Measurements from ENCODE around the gene ACSF3. TPM values are rescaled to one million over a fixed set of nuclear protein-coding genes. Genes with fewer than 3 reads are reported as not detected.

Gene ACSF3
- total and polyA plus RNA-seq, 2 of the 4 experiments (the other 2 are of a cell fraction), result 9.5 to 14.2 TPM

GRCh38 chr16:89131783-89132182, 38.1 kb downstream of the ACSF3 start:
- Histone ChIP-seq H4K8ac (ENCODE audit: low read depth in 2 of 2, low read length in 2 of 2) (no peak overlapping the region), H4K20me1 (ENCODE audit: insufficient read depth, low read length) (no peaks in the 10 kb centered on the region; the same call in 1 of the 2 replicates), H2AFZ (replicated peaks; ENCODE audit: low read length, poor library complexity) (no peak overlapping the region), H3K4ac (ENCODE audit: low read depth, low read length) (no peak overlapping the region), H3K18ac (ENCODE audit: low read depth, low read length) (no peak overlapping the region), H3K23ac (ENCODE audit: low read depth, low read length) (no peak overlapping the region), H3K9me3 (ENCODE audit: control insufficient read depth, insufficient read depth, low read length) (no peaks in the 10 kb centered on the region), H3K14ac (replicated peaks; ENCODE audit: low read depth, low read length) (no peak overlapping the region), H4K5ac (ENCODE audit: low read depth, low read length) (no peak overlapping the region), H3K4me3 (ENCODE audit: insufficient read depth, low read depth, low read length) (no peak overlapping the region), H3K79me1 (ENCODE audit: low read depth in 1 of 2, low read length in 2 of 2) (peaks cover 0 to 8% of the 10 kb centered on the region in 2 experiments; a peak in 2 of 4 replicates), H2AK5ac (ENCODE audit: low read depth, low read length) (no peak overlapping the region), H3K27me3 (ENCODE audit: control insufficient read depth, insufficient read depth, low read length) (no peaks in the 10 kb centered on the region), H2BK5ac (ENCODE audit: low read depth, low read length, poor library complexity, severe bottlenecking) (no peak overlapping the region), H3K4me1 (ENCODE audit: control insufficient read depth, insufficient read depth, low read length) (no peaks in the 10 kb centered on the region), H4K91ac (ENCODE audit: insufficient read depth, low read depth, low read length) (no peak overlapping the region), H2AK9ac (replicated peaks; ENCODE audit: low read depth, low read length, poor library complexity) (no peak overlapping the region), H3K4me2 (ENCODE audit: low read depth, low read length) (no peak overlapping the region), H3K36me3 (ENCODE audit: control insufficient read depth, insufficient read depth, low read length) (peaks cover 32% of the 10 kb centered on the region; the same call in 1 of the 2 replicates), H2BK120ac (ENCODE audit: low read depth, low read length) (no peak overlapping the region), H3K9me1 (ENCODE audit: insufficient read depth, low read length) (no peaks in the 10 kb centered on the region), H3K9ac (ENCODE audit: low read depth, low read length) (no peak overlapping the region), H2BK15ac (ENCODE audit: low read depth, low read length) (no peak overlapping the region), H3K27ac (ENCODE audit: insufficient read depth, low read length) (no peak overlapping the region), H3K56ac (ENCODE audit: extremely low read depth, insufficient read depth, low read length) (no peak overlapping the region), H2BK20ac (ENCODE audit: low read depth, low read length) (no peak overlapping the region)
- intact Hi-C loops (cut with micrococcal nuclease), result no loop called here
- CTCF ChIA-PET, result no interaction called here
- in situ Hi-C loops (cut with MboI; ENCODE audit: low sequenced_read_pairs), result no loop called here
- DNase-seq (no peak), ATAC-seq (ENCODE audit: low read depth) (no peak)
- POLR2A ChIA-PET (ENCODE audit: unreplicated experiment), result no interaction called here
- no peak for TF ChIP-seq POLR2A (IDR thresholded peaks at IDR 0.05; ENCODE audit: low read depth, low read length)
- TF ChIP-seq RFX5 (IDR thresholded peaks at IDR 0.05; ENCODE audit: low read depth, low read length), result no peak
- TF ChIP-seq SMC3 (IDR thresholded peaks at IDR 0.05; ENCODE audit: low read depth, low read length), result no peak
- TF ChIP-seq USF2 (IDR thresholded peaks at IDR 0.05; ENCODE audit: low read depth, low read length), result no peak
- no peak for TF ChIP-seq BHLHE40 (IDR thresholded peaks at IDR 0.05; ENCODE audit: low read depth, low read length)
- TF ChIP-seq RAD21 (IDR thresholded peaks at IDR 0.05; ENCODE audit: low read length), result no peak
- no peak for TF ChIP-seq CHD1 (IDR thresholded peaks at IDR 0.05; ENCODE audit: low read depth, low read length)
- TF ChIP-seq MAFK (IDR thresholded peaks at IDR 0.05; ENCODE audit: low read depth, low read length), result no peak
- no peak for TF ChIP-seq RCOR1 (IDR thresholded peaks at IDR 0.05; ENCODE audit: insufficient replicate concordance, low read length)
- no peak for TF ChIP-seq CTCF (conservative IDR thresholded peaks at IDR 0.05; ENCODE audit: low read depth, low read length)
- TF ChIP-seq CEBPB (IDR thresholded peaks at IDR 0.05; ENCODE audit: low read depth, low read length), result no peak
- no peak for TF ChIP-seq FOS (IDR thresholded peaks at IDR 0.05; ENCODE audit: low read depth, low read length)
- no peak for TF ChIP-seq MAZ (IDR thresholded peaks at IDR 0.05; ENCODE audit: borderline replicate concordance, low read depth, low read length)
- no peak for TF ChIP-seq MXI1 (IDR thresholded peaks at IDR 0.05; ENCODE audit: borderline replicate concordance, low read depth, low read length)
- TF ChIP-seq ELK1 (IDR thresholded peaks at IDR 0.05; ENCODE audit: borderline replicate concordance, low read depth, low read length), result no peak
- TF ChIP-seq NFE2L2 (IDR thresholded peaks at IDR 0.05; ENCODE audit: low read depth, low read length), result no peak
- dilution Hi-C loops (cut with HindIII; ENCODE audit: low sequenced_read_pairs, unreplicated experiment), result no loop called here
- 91% methylated on average over 9 of the region's 17 CpGs; no CpG with 5 or more reads in 1 of the 2 experiments for WGBS, 2 experiments (ENCODE audit: extremely low coverage in 2 of 2, insufficient read length in 1 of 2)
- BruUV-seq (replicated peaks), result no TSS peak
